RWPE2 (cell line): ENCODE results near the gene ZBTB14.

ENCODE experiments used
- ATAC-seq: fragments of 200-7000 bp; cut with Tn5 transposase; 3 replicates; pipeline ENCODE4 v1.9.1; 2021; ENCODE audit warnings: low read depth
- DNase-seq: peaks from one replicate; pipeline ENCODE4 v3.0.0-alpha.2; 2020; ENCODE audit warnings: low spot score
- H3K27ac ChIP-seq: fragments of 450-650 bp; 2 replicates; pipeline ENCODE4 v1.5.1; 2017; ENCODE audit warnings: mild to moderate bottlenecking; ENCODE audit not compliant: poor library complexity, severe bottlenecking
- H3K27me3 ChIP-seq: fragments of 250-450 bp; sonication (Bioruptor Pico); 2 replicates; pipeline ENCODE4 v1.5.1; 2021; ENCODE audit warnings: mild to moderate bottlenecking, moderate library complexity; ENCODE audit not compliant: insufficient read depth, poor library complexity, severe bottlenecking
- H3K36me3 ChIP-seq: fragments of 250-450 bp; sonication (Bioruptor Pico); 2 replicates; pipeline ENCODE4 v1.5.1; 2020; ENCODE audit warnings: low read depth, mild to moderate bottlenecking, moderate library complexity
- H3K4me1 ChIP-seq: fragments of 250-450 bp; sonication (Bioruptor Pico); 2 replicates; pipeline ENCODE4 v1.5.1; 2021; ENCODE audit warnings: mild to moderate bottlenecking, moderate library complexity; ENCODE audit not compliant: insufficient read depth, poor library complexity, severe bottlenecking
- H3K4me3 ChIP-seq: fragments of 250-450 bp; sonication (Bioruptor Pico); 2 replicates; pipeline ENCODE4 v1.5.1; 2021; ENCODE audit warnings: mild to moderate bottlenecking, moderate library complexity; ENCODE audit not compliant: severe bottlenecking
- H3K9me3 ChIP-seq: fragments of 250-450 bp; sonication (Bioruptor Pico); 2 replicates; pipeline ENCODE4 v1.5.1; 2021; ENCODE audit warnings: mild to moderate bottlenecking, moderate library complexity; ENCODE audit not compliant: severe bottlenecking
- CTCF ChIP-seq: fragments of 450-650 bp; IDR thresholded peaks from one replicate; pipeline ENCODE4 v1.5.1; 2017; ENCODE audit warnings: mild to moderate bottlenecking, moderate library complexity; ENCODE audit not compliant: poor library complexity, severe bottlenecking

Gene ZBTB14

DNA sequence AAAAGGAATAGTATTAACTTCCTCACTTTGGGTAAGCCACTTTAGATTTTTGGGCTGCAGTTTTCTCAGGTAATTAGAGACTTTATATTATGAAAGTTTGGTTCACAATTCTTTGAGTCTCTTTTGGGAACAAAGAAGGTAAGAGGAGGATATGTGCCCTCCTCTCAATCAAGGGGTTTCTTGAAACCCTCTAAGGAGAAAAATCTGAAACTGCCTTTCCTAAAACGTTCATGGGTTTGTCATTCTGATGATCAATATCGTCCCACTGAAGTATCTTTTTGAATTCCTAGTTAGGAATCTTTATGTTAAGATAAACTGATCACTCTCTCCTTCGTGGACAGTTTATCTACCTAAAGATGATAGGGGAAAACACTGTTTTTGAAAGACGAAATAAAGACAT, 56.1 kb downstream of the ZBTB14 start:
- Histone ChIP-seq H3K4me1 (peaks cover 10% of the 10 kb centered on the region), H3K27me3 (no peaks in the 10 kb centered on the region), H3K27ac (no peak overlapping the region), H3K9me3 (no peaks in the 10 kb centered on the region), H3K36me3 (peaks cover 37% of the 10 kb centered on the region), H3K4me3 (peak overlapping the region; percentile 64)
- no peak for TF ChIP-seq CTCF
- DNase-seq (no peak), ATAC-seq (no peak)
